GM12892 (cell line): ENCODE measurements around the gene HSFX1.

Experiments used
- POLR2A ChIP-seq: IDR thresholded peaks from 2 replicates; pipeline ENCODE4 v1.6.1; 2011; ENCODE audit warnings: low read depth, low read length, control low read depth
- POLR2AphosphoS5 ChIP-seq: IDR thresholded peaks from 2 replicates; pipeline ENCODE4 v1.6.1; 2011; ENCODE audit warnings: low read depth, low read length, control low read depth
- TAF1 ChIP-seq: IDR thresholded peaks from 2 replicates; pipeline ENCODE4 v1.6.1; 2011; ENCODE audit warnings: low read depth, mild to moderate bottlenecking, control low read depth, low read length, borderline replicate concordance

- TF ChIP-seq TAF1, result no peak
- TF ChIP-seq POLR2AphosphoS5, result no peak
- no peak for TF ChIP-seq POLR2A
These were observed 34.0 kb downstream of the HSFX1 start for GRCh38 chrX:149807747-149808458.
